GM23338 (cell line): ENCODE measurements around the gene UBE2E2. TPM values are rescaled to one million over a fixed set of nuclear protein-coding genes. Genes with fewer than 3 reads are reported as not detected.

ENCODE experiments used
- ATAC-seq: fragments of 200-7000 bp; cut with Tn5 transposase; 3 replicates; pipeline ENCODE4 v1.9.1; 2020
- DNase-seq: peaks from one replicate; pipeline ENCODE4 v3.0.0-alpha.2; 2015; ENCODE audit warnings: low spot score
- H2AFZ ChIP-seq: fragments of 200-600 bp; sonication (generic); 2 replicates; pipeline ENCODE4 v1.8.0; 2016; ENCODE audit warnings: antibody characterized with exemption, mild to moderate bottlenecking, moderate library complexity
- H3F3A ChIP-seq: fragments of 200-600 bp; sonication (generic); replicated peaks from 2 replicates; pipeline ENCODE4 v1.8.0; 2017; ENCODE audit warnings: antibody characterized with exemption, mixed run types, low read depth
- H3K27ac ChIP-seq: fragments of 200-600 bp; sonication (generic); 2 replicates; pipeline ENCODE4 v1.6.1; 2016; ENCODE audit warnings: low read depth
- H3K27me3 ChIP-seq: fragments of 200-600 bp; sonication (generic); 2 replicates; pipeline ENCODE4 v1.8.0; 2016; ENCODE audit warnings: mild to moderate bottlenecking, mixed run types, moderate library complexity; ENCODE audit not compliant: insufficient read depth
- H3K36me3 ChIP-seq: fragments of 200-600 bp; sonication (generic); 2 replicates; pipeline ENCODE4 v1.8.0; 2016; ENCODE audit warnings: mild to moderate bottlenecking; ENCODE audit not compliant: insufficient read depth
- H3K4me1 ChIP-seq: fragments of 200-600 bp; sonication (generic); 2 replicates; pipeline ENCODE4 v1.8.0; 2016; ENCODE audit warnings: mild to moderate bottlenecking, moderate library complexity; ENCODE audit not compliant: insufficient read depth
- H3K4me2 ChIP-seq: fragments of 200-600 bp; sonication (generic); 2 replicates; pipeline ENCODE4 v1.7.1; 2017; ENCODE audit warnings: mixed run types
- H3K4me3 ChIP-seq: fragments of 200-600 bp; sonication (generic); 2 replicates; pipeline ENCODE4 v1.6.1; 2016; ENCODE audit warnings: mixed run types
- H3K79me2 ChIP-seq: fragments of 200-600 bp; sonication (generic); replicated peaks from 2 replicates; pipeline ENCODE4 v1.8.0; 2017; ENCODE audit warnings: mild to moderate bottlenecking; ENCODE audit not compliant: insufficient read depth
- H3K9me2 ChIP-seq: fragments of 200-600 bp; sonication (generic); 2 replicates; pipeline ENCODE4 v1.8.0; 2017; ENCODE audit not compliant: insufficient read depth
- H4K20me1 ChIP-seq: fragments of 200-600 bp; sonication (generic); replicated peaks from 2 replicates; pipeline ENCODE4 v1.8.0; 2017; ENCODE audit warnings: mild to moderate bottlenecking; ENCODE audit not compliant: insufficient read depth
- H3K27ac Mint-ChIP-seq: 2 replicates; pipeline ENCODE4 v1.8.0; 2020; ENCODE audit warnings: inconsistent platforms, mild to moderate bottlenecking, moderate library complexity, mixed read lengths
- H3K27me3 Mint-ChIP-seq: 3 replicates; pipeline ENCODE4 v1.8.0; 2022; ENCODE audit warnings: low read depth, mild to moderate bottlenecking, moderate library complexity, mixed read lengths, inconsistent platforms; ENCODE audit not compliant: insufficient read depth, poor library complexity
- H3K36me3 Mint-ChIP-seq: 3 replicates; pipeline ENCODE4 v1.8.0; 2021; ENCODE audit warnings: low read depth, mild to moderate bottlenecking, inconsistent platforms, moderate library complexity, mixed read lengths
- H3K4me1 Mint-ChIP-seq: 3 replicates; pipeline ENCODE4 v1.8.0; 2020; ENCODE audit warnings: mild to moderate bottlenecking, inconsistent platforms, mixed read lengths
- H3K4me3 Mint-ChIP-seq: 3 replicates; pipeline ENCODE4 v1.8.0; 2021; ENCODE audit warnings: moderate library complexity, mild to moderate bottlenecking, inconsistent platforms, mixed read lengths
- H3K9me3 Mint-ChIP-seq: 3 replicates; pipeline ENCODE4 v1.8.0; 2020; ENCODE audit warnings: moderate library complexity, mild to moderate bottlenecking, inconsistent platforms, mixed read lengths
- EZH2phosphoT487 ChIP-seq: fragments of 200-600 bp; sonication (generic); IDR thresholded peaks from one replicate; pipeline ENCODE4 v1.8.1; 2018; ENCODE audit warnings: antibody characterized with exemption; ENCODE audit not compliant: unreplicated experiment
- NANOG ChIP-seq: IDR thresholded peaks from 2 replicates; pipeline ENCODE4 v1.6.1; 2016; ENCODE audit warnings: antibody characterized with exemption, borderline replicate concordance
- POLR2AphosphoS5 ChIP-seq: IDR thresholded peaks from 2 replicates; pipeline ENCODE4 v1.6.1; 2016; ENCODE audit warnings: antibody characterized with exemption, low read depth
- STAT1 ChIP-seq: IDR thresholded peaks from one replicate; pipeline ENCODE4 v1.6.1; 2016; ENCODE audit warnings: antibody characterized with exemption; ENCODE audit not compliant: unreplicated experiment
- ZNF114 ChIP-seq: fragments of 250-450 bp; sonication (Bioruptor Pico); IDR thresholded peaks from 2 replicates; pipeline ENCODE4 v1.5.0; 2020; ENCODE audit warnings: mild to moderate bottlenecking, moderate library complexity
- ZNF331 ChIP-seq: fragments of 250-450 bp; sonication (Bioruptor Pico); IDR thresholded peaks from 2 replicates; pipeline ENCODE4 v1.5.0; 2020; ENCODE audit warnings: low read depth, mild to moderate bottlenecking, moderate library complexity
- polyA plus RNA-seq: library from polyadenylated mRNA; unstranded; fragments of >200 nt; fragmentation: Nextera tagmentation; extraction: Ambion mirVana; gene quantifications from 2 replicates; pipeline ENCODE4 v1.2.1, GENCODE V29; 2016
- total RNA-seq: library from RNA; depleted of rRNA; stranded (reverse); fragments of >200 nt; shearing (Covaris generic); gene quantifications from 2 replicates; pipeline ENCODE4 v1.2.3, GENCODE V29; 2014
- TF ChIP-seq, protein P1 (sequence below): IDR thresholded peaks from one replicate; pipeline ENCODE4 v1.6.1; 2018; ENCODE audit warnings: antibody characterized with exemption; ENCODE audit not compliant: unreplicated experiment
- TF ChIP-seq, protein P2 (sequence below), 2 experiments: fragments of 200-600 bp in 1 of 2; sonication (generic) in 1 of 2; conservative IDR thresholded peaks; 2 replicates each; pipeline versions ENCODE4 v1.5.1 to v1.6.1; 2016 to 2017; ENCODE audit warnings: antibody characterized with exemption in 2 of 2, low read depth in 2 of 2, mild to moderate bottlenecking in 2 of 2, moderate library complexity in 1 of 2
- TF ChIP-seq, protein P3 (sequence below): IDR thresholded peaks from 2 replicates; pipeline ENCODE4 v1.6.1; 2016; ENCODE audit warnings: antibody characterized with exemption

UBE2E2 gene
- total and polyA plus RNA-seq, 2 experiments from 2014 or later = 86.9 to 169 TPM

DNA sequence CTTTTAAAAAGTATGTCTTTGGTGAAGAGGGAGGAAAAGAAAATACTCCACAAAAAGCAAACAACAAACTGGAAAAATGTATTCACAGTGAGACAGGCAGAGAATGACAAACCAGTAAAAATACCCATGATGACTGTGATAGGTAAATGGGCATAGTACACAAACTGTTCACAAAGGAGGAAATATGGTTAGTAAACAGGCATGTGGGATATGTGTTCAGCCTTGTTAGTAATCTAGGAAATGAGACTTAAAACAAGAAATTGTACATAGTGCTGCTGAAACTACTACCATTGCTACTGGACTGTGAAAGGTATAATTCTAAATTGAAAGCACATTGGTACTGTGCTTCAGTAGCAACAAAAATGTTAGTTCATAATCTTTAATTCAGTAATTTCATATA lies 50.1 kb downstream of the UBE2E2 start (continued):
- TF ChIP-seq, protein P1, sequence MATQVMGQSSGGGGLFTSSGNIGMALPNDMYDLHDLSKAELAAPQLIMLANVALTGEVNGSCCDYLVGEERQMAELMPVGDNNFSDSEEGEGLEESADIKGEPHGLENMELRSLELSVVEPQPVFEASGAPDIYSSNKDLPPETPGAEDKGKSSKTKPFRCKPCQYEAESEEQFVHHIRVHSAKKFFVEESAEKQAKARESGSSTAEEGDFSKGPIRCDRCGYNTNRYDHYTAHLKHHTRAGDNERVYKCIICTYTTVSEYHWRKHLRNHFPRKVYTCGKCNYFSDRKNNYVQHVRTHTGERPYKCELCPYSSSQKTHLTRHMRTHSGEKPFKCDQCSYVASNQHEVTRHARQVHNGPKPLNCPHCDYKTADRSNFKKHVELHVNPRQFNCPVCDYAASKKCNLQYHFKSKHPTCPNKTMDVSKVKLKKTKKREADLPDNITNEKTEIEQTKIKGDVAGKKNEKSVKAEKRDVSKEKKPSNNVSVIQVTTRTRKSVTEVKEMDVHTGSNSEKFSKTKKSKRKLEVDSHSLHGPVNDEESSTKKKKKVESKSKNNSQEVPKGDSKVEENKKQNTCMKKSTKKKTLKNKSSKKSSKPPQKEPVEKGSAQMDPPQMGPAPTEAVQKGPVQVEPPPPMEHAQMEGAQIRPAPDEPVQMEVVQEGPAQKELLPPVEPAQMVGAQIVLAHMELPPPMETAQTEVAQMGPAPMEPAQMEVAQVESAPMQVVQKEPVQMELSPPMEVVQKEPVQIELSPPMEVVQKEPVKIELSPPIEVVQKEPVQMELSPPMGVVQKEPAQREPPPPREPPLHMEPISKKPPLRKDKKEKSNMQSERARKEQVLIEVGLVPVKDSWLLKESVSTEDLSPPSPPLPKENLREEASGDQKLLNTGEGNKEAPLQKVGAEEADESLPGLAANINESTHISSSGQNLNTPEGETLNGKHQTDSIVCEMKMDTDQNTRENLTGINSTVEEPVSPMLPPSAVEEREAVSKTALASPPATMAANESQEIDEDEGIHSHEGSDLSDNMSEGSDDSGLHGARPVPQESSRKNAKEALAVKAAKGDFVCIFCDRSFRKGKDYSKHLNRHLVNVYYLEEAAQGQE = no peak
- TF ChIP-seq ZNF114 (CRISPR knock-in tag) = no peak
- no peak for TF ChIP-seq POLR2AphosphoS5
- TF ChIP-seq, protein P2, sequence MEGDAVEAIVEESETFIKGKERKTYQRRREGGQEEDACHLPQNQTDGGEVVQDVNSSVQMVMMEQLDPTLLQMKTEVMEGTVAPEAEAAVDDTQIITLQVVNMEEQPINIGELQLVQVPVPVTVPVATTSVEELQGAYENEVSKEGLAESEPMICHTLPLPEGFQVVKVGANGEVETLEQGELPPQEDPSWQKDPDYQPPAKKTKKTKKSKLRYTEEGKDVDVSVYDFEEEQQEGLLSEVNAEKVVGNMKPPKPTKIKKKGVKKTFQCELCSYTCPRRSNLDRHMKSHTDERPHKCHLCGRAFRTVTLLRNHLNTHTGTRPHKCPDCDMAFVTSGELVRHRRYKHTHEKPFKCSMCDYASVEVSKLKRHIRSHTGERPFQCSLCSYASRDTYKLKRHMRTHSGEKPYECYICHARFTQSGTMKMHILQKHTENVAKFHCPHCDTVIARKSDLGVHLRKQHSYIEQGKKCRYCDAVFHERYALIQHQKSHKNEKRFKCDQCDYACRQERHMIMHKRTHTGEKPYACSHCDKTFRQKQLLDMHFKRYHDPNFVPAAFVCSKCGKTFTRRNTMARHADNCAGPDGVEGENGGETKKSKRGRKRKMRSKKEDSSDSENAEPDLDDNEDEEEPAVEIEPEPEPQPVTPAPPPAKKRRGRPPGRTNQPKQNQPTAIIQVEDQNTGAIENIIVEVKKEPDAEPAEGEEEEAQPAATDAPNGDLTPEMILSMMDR (conservative IDR thresholded peaks at IDR 0.05; ENCODE audit: low read depth in 2 of 2) = no peak
- TF ChIP-seq ZNF331 (CRISPR knock-in tag) = no peak
- no peak for TF ChIP-seq NANOG
- TF ChIP-seq STAT1 = no peak
- no peak for TF ChIP-seq EZH2phosphoT487

DNA sequence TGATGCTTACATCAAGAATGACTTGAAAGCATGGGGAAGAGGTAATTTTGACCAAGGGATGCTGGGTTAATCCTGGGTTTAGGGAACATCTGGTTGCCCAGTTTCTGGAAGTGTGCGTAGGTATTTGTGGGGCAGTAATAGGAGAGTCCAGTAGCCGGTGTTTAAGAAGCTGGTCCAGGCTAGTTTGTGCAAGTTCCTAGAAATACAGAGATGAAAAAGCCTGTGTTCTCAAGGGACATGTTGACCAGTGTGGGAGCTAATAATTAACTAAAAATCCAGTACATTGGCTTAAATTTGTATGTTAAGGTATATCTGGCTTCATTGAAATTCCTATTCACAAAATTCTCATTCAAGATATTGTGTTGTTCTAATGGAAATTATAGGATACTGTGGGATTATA lies 51.2 kb downstream of the UBE2E2 start:
- Histone ChIP-seq H3K4me3 (no peak overlapping the region), H3K79me2 (peaks cover 80% of the 10 kb centered on the region), H3F3A (no peaks in the 10 kb centered on the region), H4K20me1 (no peaks in the 10 kb centered on the region; the same call in none of the 2 replicates), H3K27me3 (no peaks in the 10 kb centered on the region), H3K4me2 (no peak overlapping the region), H3K36me3 (no peaks in the 10 kb centered on the region), H3K27ac (no peak overlapping the region), H2AFZ (no peak overlapping the region), H3K9me2 (no peaks in the 10 kb centered on the region; the same call in 1 of the 2 replicates), H3K4me1 (no peaks in the 10 kb centered on the region)
- Mint-ChIP-seq H3K9me3 (no peaks in the 10 kb centered on the region), H3K27me3 (peaks cover 5% of the 10 kb centered on the region), H3K4me1 (peaks cover 4% of the 10 kb centered on the region; the same call in 1 of the 3 replicates), H3K36me3 (peaks cover 4% of the 10 kb centered on the region; the same call in 1 of the 3 replicates), H3K27ac (no peak overlapping the region), H3K4me3 (no peak overlapping the region)
- DNase-seq (no peak), ATAC-seq (no peak)
- TF ChIP-seq POLR2AphosphoS5 (no peak), NANOG (no peak), EZH2phosphoT487 (no peak), ZNF331 (CRISPR knock-in tag) (no peak), ZNF114 (CRISPR knock-in tag) (no peak), STAT1 (no peak)
- TF ChIP-seq, protein P2 (conservative IDR thresholded peaks at IDR 0.05; ENCODE audit: low read depth in 2 of 2) = no peak
- TF ChIP-seq, protein P1 = no peak
- TF ChIP-seq, protein P3, sequence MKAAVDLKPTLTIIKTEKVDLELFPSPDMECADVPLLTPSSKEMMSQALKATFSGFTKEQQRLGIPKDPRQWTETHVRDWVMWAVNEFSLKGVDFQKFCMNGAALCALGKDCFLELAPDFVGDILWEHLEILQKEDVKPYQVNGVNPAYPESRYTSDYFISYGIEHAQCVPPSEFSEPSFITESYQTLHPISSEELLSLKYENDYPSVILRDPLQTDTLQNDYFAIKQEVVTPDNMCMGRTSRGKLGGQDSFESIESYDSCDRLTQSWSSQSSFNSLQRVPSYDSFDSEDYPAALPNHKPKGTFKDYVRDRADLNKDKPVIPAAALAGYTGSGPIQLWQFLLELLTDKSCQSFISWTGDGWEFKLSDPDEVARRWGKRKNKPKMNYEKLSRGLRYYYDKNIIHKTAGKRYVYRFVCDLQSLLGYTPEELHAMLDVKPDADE = no peak
